Raji (cell line): Measurements from ENCODE around the gene MASP1.

Experiments used
- POLR2A ChIP-seq: IDR thresholded peaks from 2 replicates; pipeline ENCODE4 v1.6.1; 2011; ENCODE audit warnings: low read depth, low read length, control low read depth; ENCODE audit not compliant: insufficient read depth

The MASP1 gene

DNA sequence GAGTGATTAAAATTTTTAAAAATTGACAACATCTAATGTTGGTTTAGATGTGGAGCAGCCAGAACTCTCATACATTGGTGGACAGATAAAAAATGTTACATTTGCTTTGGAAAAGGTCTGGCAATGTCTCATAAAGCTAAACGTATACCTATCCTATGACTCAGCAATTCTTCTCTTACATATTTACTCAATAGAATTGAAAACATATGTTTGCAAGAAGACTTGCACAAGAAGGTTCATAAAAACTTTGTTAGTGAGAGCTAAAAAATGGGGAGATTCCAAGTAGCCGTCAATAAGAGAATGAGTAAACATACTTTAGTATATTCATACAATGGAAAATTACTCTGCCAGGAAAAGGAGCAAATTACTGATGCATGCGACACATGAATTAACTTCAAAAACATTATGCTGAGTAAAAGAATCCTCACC, 30.0 kb downstream of the MASP1 start:
- no peak for TF ChIP-seq POLR2A

DNA sequence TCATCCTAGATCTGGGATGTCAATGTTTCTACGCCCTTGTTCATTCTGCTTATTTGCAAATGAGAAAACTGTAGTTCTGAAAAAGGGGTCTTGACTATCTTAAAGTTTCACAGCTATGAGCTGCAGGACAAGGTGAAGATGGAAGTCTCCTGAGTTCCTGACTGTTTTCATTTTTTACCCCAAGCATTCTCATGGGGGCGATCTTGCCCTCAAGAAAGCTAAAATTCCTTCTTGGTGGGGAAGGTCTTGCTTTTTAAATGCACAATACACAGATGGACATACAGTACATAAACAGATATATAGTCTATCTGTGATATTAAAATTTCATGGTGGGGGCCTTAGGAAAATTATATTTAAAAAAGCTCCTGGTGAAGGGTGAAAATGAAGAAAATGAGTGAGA, 32.4 kb downstream of the MASP1 start:
- no peak for TF ChIP-seq POLR2A

- no peak for TF ChIP-seq POLR2A
Measured at GRCh38 chr3:187257992-187258692, 33.4 kb downstream of the MASP1 start.

GRCh38 chr3:187257471-187257870, 34.1 kb downstream of the MASP1 start:
- no peak for TF ChIP-seq POLR2A

- no peak for TF ChIP-seq POLR2A
Measured at GRCh38 chr3:187256051-187256616, 35.4 kb downstream of the MASP1 start.

- TF ChIP-seq POLR2A: no peak
Measured at GRCh38 chr3:187255314-187255713, 36.2 kb downstream of the MASP1 start.

DNA sequence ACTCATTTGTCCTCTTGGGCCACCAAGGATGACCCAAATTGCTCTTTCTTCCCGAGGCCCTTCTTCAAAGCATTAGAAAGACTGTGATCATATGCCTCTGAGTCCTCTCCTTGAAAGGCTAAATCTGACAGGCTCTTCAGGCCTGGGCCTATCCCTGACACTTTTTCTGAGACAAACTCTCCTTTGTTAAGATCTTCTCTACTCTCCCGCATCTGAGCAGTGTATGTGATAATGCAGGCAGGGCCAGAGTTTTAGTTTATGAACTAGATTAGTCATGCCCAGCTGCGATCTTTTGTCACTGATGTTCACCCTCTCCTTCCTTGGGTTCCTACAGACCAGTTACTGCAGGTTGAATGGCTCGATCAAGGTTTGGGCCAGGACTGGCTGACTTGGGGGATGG, 39.2 kb downstream of the MASP1 start:
- no peak for TF ChIP-seq POLR2A

DNA sequence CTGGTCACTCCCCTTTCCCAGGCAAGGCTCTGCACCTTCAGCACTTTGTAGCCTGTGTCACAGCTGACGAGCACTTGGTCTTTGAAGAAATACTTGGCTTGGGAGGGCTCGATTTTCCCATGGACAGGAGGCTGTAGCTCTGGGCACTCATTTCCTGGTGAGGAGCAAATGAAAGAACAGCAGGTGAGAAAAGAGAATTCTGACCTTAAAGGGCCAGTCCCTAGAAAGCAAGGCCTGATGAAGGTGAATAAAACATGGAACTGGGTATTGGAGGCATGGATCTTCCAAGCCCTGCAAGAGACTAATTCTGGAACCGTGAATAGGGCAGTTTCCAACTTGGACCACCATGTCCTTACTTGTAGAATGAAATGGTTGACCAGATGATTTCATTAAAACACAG, 39.9 kb downstream of the MASP1 start:
- no peak for TF ChIP-seq POLR2A

GRCh38 chr3:187247398-187247797, 44.1 kb downstream of the MASP1 start:
- no peak for TF ChIP-seq POLR2A

- TF ChIP-seq POLR2A: no peak
Measured at GRCh38 chr3:187243933-187244524, 47.5 kb downstream of the MASP1 start.

GRCh38 chr3:187242900-187243299, 48.6 kb downstream of the MASP1 start:
- no peak for TF ChIP-seq POLR2A

- TF ChIP-seq POLR2A: no peak
Measured at GRCh38 chr3:187242435-187242834, 49.1 kb downstream of the MASP1 start.

DNA sequence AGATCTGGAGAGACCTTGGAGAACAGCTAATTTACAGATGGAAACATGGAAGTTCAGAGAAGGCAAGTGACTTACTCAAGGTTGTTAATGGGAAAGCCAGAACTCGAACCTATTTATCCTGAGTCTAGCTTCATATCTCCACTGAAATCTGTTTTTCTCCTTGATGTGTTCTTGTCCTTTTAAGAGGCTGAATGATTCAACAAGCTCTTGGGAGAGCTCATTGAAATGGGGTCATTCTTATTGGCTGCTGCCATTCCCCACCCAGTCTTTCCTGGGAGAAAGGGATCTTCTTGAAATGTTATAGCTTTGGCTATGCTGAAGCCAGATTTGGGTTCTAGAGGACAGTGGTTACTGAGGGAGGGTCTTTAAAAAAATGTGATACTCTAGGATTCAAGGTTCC, 53.3 kb downstream of the MASP1 start:
- TF ChIP-seq POLR2A: no peak

DNA sequence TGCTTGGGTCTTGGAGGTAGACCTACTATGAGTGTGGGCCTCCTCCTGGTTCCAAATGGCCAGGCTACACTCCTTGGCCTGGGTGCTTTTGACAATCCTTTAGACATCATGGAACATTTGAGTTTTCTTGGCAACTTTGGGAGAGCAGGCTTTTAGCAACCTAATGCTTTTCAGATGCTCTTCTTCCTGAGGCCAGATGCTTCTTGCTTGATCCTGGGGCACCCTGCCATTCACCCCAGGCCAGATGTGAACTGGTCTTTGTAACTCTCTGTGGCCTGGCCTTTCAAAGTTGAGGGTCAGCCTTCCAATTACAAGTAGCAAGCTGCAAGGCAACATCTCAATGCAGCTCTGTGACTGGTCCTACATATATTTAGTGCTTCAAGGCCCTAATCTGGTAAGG, 53.8 kb downstream of the MASP1 start:
- TF ChIP-seq POLR2A: no peak

GRCh38 chr3:187236962-187237361, 54.6 kb downstream of the MASP1 start:
- TF ChIP-seq POLR2A: no peak

DNA sequence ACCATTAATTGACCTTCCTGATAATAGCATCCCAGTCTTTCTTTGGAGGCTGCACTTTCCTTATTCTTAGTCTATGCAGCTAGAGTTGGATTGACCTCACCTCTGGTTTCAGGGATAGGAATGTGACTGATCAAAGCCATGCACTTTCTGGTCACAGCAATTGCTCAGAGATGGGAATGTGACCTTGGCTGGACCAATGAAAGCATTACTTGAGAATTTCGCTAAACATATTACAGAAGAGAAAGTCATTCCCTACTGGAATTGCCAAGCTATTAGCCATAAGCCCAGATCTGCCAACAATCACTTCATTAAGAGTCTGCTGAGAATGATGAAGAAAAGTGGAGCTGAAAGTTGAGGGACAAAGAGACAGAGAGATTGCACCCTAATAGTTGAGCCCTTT, 61.5 kb downstream of the MASP1 start:
- TF ChIP-seq POLR2A: no peak
